Calu3 (cell line): ENCODE data around the gene SLX4. TPM values are rescaled to one million over a fixed set of nuclear protein-coding genes. Genes with fewer than 3 reads are reported as not detected.

Source experiments
- BruUV-seq: library from RNA; stranded (reverse); fragments of 400-500 nt; replicated peaks from 2 replicates; lab custom pipeline; 2021; lab: Mats Ljungman, UMichigan
- CTCF ChIA-PET: fragments of 300-600 bp; sonication (Branson Sonifier 250); formaldehyde crosslinking; loops from one replicate; lab custom pipeline; 2022; ENCODE audit warnings: antibody characterized with exemption; lab: Charles Lee
- DNase-seq: peaks from one replicate; pipeline ENCODE4 v3.0.0; 2022
- H3K27ac Mint-ChIP-seq: one replicate; pipeline ENCODE4 v1.8.0; 2022; ENCODE audit warnings: mixed read lengths; ENCODE audit not compliant: unreplicated experiment
- H3K27me3 Mint-ChIP-seq: one replicate; pipeline ENCODE4 v1.8.0; 2022; ENCODE audit warnings: mixed read lengths; ENCODE audit not compliant: unreplicated experiment
- H3K36me3 Mint-ChIP-seq: one replicate; pipeline ENCODE4 v1.8.0; 2022; ENCODE audit warnings: mild to moderate bottlenecking, moderate library complexity, mixed read lengths; ENCODE audit not compliant: insufficient read depth, unreplicated experiment
- H3K4me1 Mint-ChIP-seq: one replicate; pipeline ENCODE4 v1.8.0; 2022; ENCODE audit warnings: mild to moderate bottlenecking, low read depth, mixed read lengths; ENCODE audit not compliant: unreplicated experiment
- H3K4me3 Mint-ChIP-seq: one replicate; pipeline ENCODE4 v1.8.0; 2022; ENCODE audit warnings: mild to moderate bottlenecking, low read depth, moderate library complexity, mixed read lengths; ENCODE audit not compliant: unreplicated experiment
- H3K9me3 Mint-ChIP-seq: one replicate; pipeline ENCODE4 v1.8.0; 2022; ENCODE audit warnings: low read depth, mixed read lengths; ENCODE audit not compliant: unreplicated experiment
- CTCF ChIP-seq: fragments of 200-600 bp; IDR thresholded peaks from one replicate; pipeline ENCODE4 v1.8.0; 2022; ENCODE audit warnings: antibody characterized with exemption; ENCODE audit not compliant: unreplicated experiment
- intact Hi-C: fragments of 100-400 bp; cut with micrococcal nuclease; formaldehyde crosslinking; loops from one replicate; pipeline ENCODE4 v1.10.0; 2022; ENCODE audit not compliant: unreplicated experiment
- total RNA-seq: library from RNA; stranded (reverse); gene quantifications from 2 replicates; pipeline ENCODE4 v1.2.3, GENCODE V29; 2022

The SLX4 gene
- total RNA-seq, 1 experiment from 2014 or later = 18.2 TPM

GRCh38 chr16:3608069-3608468, 3.3 kb downstream of the SLX4 start:
- intact Hi-C loops = no loop called here
- DNase-seq = no peak
- Mint-ChIP-seq H3K36me3 (peaks cover 47% of the 10 kb centered on the region), H3K27me3 (no peaks in the 10 kb centered on the region), H3K4me1 (peaks cover 22% of the 10 kb centered on the region), H3K4me3 (no peak overlapping the region), H3K27ac (no peak overlapping the region), H3K9me3 (no peaks in the 10 kb centered on the region)
- CTCF ChIA-PET = no interaction called here
- no TSS peak for BruUV-seq
- no peak for TF ChIP-seq CTCF

- no peak for TF ChIP-seq CTCF
- intact Hi-C loops = no loop called here
- H3K9me3 Mint-ChIP-seq = no peaks in the 10 kb centered on the region
- H3K27me3 Mint-ChIP-seq = no peaks in the 10 kb centered on the region
- no peak overlapping the region for H3K27ac Mint-ChIP-seq
- CTCF ChIA-PET = no interaction called here
- H3K4me1 Mint-ChIP-seq = peaks cover 17% of the 10 kb centered on the region
- peaks cover 45% of the 10 kb centered on the region for H3K36me3 Mint-ChIP-seq
- BruUV-seq = no TSS peak
- no peak for DNase-seq
- H3K4me3 Mint-ChIP-seq = no peak overlapping the region
Observed at GRCh38 chr16:3607634-3608033, 3.8 kb downstream of the SLX4 start.

GRCh38 chr16:3607161-3607560, 4.2 kb downstream of the SLX4 start:
- no peak for DNase-seq
- CTCF ChIA-PET = interaction anchor here (0.6 kb wide), 2 partner anchors 51 to 665 kb away, joined by 6 to 7 read pairs; no protein-coding TSS in a partner anchor
- no peak for TF ChIP-seq CTCF
- BruUV-seq = no TSS peak
- Mint-ChIP-seq H3K27me3 (no peaks in the 10 kb centered on the region), H3K36me3 (peaks cover 40% of the 10 kb centered on the region), H3K9me3 (no peaks in the 10 kb centered on the region), H3K27ac (no peak overlapping the region), H3K4me3 (no peak overlapping the region), H3K4me1 (peaks cover 12% of the 10 kb centered on the region)
- intact Hi-C loops = no loop called here

- H3K27ac Mint-ChIP-seq = no peak overlapping the region
- H3K9me3 Mint-ChIP-seq = no peaks in the 10 kb centered on the region
- H3K4me3 Mint-ChIP-seq = no peak overlapping the region
- H3K4me1 Mint-ChIP-seq = peaks cover 12% of the 10 kb centered on the region
- no peak for DNase-seq
- no peaks in the 10 kb centered on the region for H3K27me3 Mint-ChIP-seq
- CTCF ChIA-PET = no interaction called here
- intact Hi-C loops = no loop called here
- TF ChIP-seq CTCF = no peak
- H3K36me3 Mint-ChIP-seq = peaks cover 38% of the 10 kb centered on the region
- no TSS peak for BruUV-seq
Observed at GRCh38 chr16:3606441-3606840, 5.0 kb downstream of the SLX4 start.
